Measurements from ENCODE around the gene TRAPPC10. TPM values are rescaled to one million over a fixed set of nuclear protein-coding genes. Genes with fewer than 3 reads are reported as not detected.

TRAPPC10 gene
- total RNA-seq, 2 donors from 2014 or later: 36.8 to 40.1 TPM

DNA sequence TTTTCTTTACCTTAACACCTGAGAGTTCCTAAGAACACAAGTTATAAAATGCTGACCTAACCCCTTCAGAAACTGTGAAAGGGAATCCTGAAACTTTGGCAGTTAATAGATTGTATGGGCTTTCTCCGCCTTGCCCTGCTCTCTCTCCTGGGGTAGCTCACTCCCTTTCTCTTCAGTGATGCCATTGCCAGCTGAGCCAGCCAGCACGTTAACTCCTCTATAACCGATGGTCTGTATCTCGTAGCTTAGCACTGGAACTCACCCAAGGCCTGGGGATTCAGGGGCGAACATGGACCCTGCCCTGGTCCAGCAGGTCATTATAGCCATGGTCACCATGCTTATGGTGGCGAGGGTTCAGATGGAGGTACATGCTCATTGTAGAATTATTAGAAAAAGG lies 40.7 kb downstream of the TRAPPC10 start:
- Histone ChIP-seq H3K9me3 (ENCODE audit: control insufficient read depth, low read length) (no peaks in the 10 kb centered on the region), H3K4me3 (ENCODE audit: low read length) (no peak overlapping the region), H3K27me3 (ENCODE audit: control insufficient read depth, insufficient read depth, low read length, poor library complexity, severe bottlenecking) (no peaks in the 10 kb centered on the region), H3K36me3 (ENCODE audit: control insufficient read depth, insufficient read depth, low read length) (peaks cover 50% of the 10 kb centered on the region), H3K4me1 (ENCODE audit: control insufficient read depth, insufficient read depth, low read length) (no peaks in the 10 kb centered on the region), H3K9ac (ENCODE audit: extremely low read depth, low read length, poor library complexity, severe bottlenecking) (no peak overlapping the region), H3K27ac (ENCODE audit: low read depth, low read length) (no peak overlapping the region)
- DNase-seq: no peak
- Mint-ChIP-seq H3K4me3 (no peak overlapping the region), H3K27me3 (ENCODE audit: insufficient read depth) (no peaks in the 10 kb centered on the region), H3K27ac (no peak overlapping the region), H3K4me1 (peaks cover 11% of the 10 kb centered on the region), H3K9me3 (no peaks in the 10 kb centered on the region), H3K36me3 (ENCODE audit: low read depth) (peaks cover 35% of the 10 kb centered on the region)
- 96 to 98% methylated on average over 6 of the region's 6 CpGs for WGBS, 2 experiments (ENCODE audit: insufficient coverage in 1 of 2, insufficient read length in 1 of 2)
- TF ChIP-seq, protein P1, sequence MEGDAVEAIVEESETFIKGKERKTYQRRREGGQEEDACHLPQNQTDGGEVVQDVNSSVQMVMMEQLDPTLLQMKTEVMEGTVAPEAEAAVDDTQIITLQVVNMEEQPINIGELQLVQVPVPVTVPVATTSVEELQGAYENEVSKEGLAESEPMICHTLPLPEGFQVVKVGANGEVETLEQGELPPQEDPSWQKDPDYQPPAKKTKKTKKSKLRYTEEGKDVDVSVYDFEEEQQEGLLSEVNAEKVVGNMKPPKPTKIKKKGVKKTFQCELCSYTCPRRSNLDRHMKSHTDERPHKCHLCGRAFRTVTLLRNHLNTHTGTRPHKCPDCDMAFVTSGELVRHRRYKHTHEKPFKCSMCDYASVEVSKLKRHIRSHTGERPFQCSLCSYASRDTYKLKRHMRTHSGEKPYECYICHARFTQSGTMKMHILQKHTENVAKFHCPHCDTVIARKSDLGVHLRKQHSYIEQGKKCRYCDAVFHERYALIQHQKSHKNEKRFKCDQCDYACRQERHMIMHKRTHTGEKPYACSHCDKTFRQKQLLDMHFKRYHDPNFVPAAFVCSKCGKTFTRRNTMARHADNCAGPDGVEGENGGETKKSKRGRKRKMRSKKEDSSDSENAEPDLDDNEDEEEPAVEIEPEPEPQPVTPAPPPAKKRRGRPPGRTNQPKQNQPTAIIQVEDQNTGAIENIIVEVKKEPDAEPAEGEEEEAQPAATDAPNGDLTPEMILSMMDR (conservative IDR thresholded peaks at IDR 0.05): no peak

DNA sequence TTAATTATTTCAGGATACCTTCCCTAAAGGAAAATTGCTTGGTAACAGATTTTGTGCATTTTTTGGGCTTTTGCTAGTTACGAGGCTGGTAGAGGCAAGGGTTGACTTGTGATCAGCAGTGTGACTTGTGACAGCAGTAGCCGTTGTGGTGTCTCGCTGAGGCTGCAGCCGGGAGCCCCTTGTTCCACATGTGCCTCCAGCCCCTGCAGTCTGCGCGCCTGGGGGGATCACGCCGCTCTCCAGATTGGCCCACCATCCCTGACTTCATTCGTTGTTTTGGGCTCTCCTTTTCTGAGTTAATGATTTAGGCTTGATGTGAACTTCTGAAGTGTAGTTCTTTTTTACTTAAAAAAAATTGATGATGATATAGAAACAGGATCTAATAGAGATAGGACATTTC lies 41.5 kb downstream of the TRAPPC10 start:
- WGBS, 2 experiments (ENCODE audit: insufficient coverage in 1 of 2, insufficient read length in 1 of 2): 95 to 97% methylated on average over 4 to 9 of the region's 9 CpGs
- no peak overlapping the region for H3K27ac ChIP-seq (ENCODE audit: low read depth, low read length)
- H3K36me3 ChIP-seq (ENCODE audit: control insufficient read depth, insufficient read depth, low read length): peaks cover 49% of the 10 kb centered on the region

DNA sequence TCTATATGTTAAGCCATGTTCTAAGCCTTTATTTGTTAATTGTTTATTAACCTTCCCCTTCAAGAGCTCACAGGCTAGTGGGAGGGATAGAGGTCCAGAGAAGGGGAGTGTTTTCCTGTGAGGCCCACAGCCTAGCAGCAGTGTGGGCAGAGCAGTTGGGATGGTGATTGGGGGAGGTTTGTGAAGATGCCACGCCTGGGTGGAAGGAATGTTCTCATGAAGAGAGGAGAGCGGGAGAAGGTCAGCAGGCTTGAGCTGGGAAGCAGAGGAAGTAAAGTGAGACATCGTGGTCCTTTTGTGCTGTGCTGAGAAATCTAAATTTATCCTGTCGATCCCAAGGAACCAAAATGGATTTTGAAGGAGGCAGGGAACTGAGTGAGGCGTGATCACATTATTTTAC lies 42.6 kb downstream of the TRAPPC10 start:
- Histone ChIP-seq H3K9ac (ENCODE audit: extremely low read depth, low read length, poor library complexity, severe bottlenecking) (no peak overlapping the region), H3K9me3 (ENCODE audit: control insufficient read depth, low read length) (no peaks in the 10 kb centered on the region), H3K27me3 (ENCODE audit: control insufficient read depth, insufficient read depth, low read length, poor library complexity, severe bottlenecking) (no peaks in the 10 kb centered on the region), H3K4me1 (ENCODE audit: control insufficient read depth, insufficient read depth, low read length) (no peaks in the 10 kb centered on the region), H3K4me3 (ENCODE audit: low read length) (no peak overlapping the region), H3K27ac (ENCODE audit: low read depth, low read length) (no peak overlapping the region), H3K36me3 (ENCODE audit: control insufficient read depth, insufficient read depth, low read length) (peaks cover 60% of the 10 kb centered on the region)
- no peaks in the 10 kb centered on the region for H3K9me3 Mint-ChIP-seq
- H3K27me3 Mint-ChIP-seq (ENCODE audit: insufficient read depth): no peaks in the 10 kb centered on the region
- peaks cover 11% of the 10 kb centered on the region for H3K4me1 Mint-ChIP-seq
- peaks cover 42% of the 10 kb centered on the region for H3K36me3 Mint-ChIP-seq (ENCODE audit: low read depth)
- peak overlapping the region; percentile 84 for H3K27ac Mint-ChIP-seq
- TF ChIP-seq, protein P1 (conservative IDR thresholded peaks at IDR 0.05): no peak
- DNase-seq: no peak
- H3K4me3 Mint-ChIP-seq: no peak overlapping the region
- WGBS, 2 experiments (ENCODE audit: insufficient coverage in 1 of 2, insufficient read length in 1 of 2): 90 to 93% methylated on average over 3 to 5 of the region's 5 CpGs

More for the DNA sequence above, 41.5 kb downstream of the TRAPPC10 start:
- Histone ChIP-seq H3K4me1 (ENCODE audit: control insufficient read depth, insufficient read depth, low read length) (no peaks in the 10 kb centered on the region), H3K27me3 (ENCODE audit: control insufficient read depth, insufficient read depth, low read length, poor library complexity, severe bottlenecking) (no peaks in the 10 kb centered on the region), H3K4me3 (ENCODE audit: low read length) (no peak overlapping the region), H3K9me3 (ENCODE audit: control insufficient read depth, low read length) (no peaks in the 10 kb centered on the region), H3K9ac (ENCODE audit: extremely low read depth, low read length, poor library complexity, severe bottlenecking) (no peak overlapping the region)
- Mint-ChIP-seq H3K9me3 (no peaks in the 10 kb centered on the region), H3K27me3 (ENCODE audit: insufficient read depth) (no peaks in the 10 kb centered on the region), H3K4me3 (no peak overlapping the region), H3K27ac (peak overlapping the region; percentile 1), H3K36me3 (ENCODE audit: low read depth) (peaks cover 39% of the 10 kb centered on the region), H3K4me1 (peaks cover 11% of the 10 kb centered on the region)
- TF ChIP-seq, protein P1 (conservative IDR thresholded peaks at IDR 0.05): no peak
- DNase-seq: no peak

Measured in endodermal cell (in vitro differentiated cells).